Osteocyte (in vitro differentiated cells): ENCODE measurements around the gene ROCK1. TPM values are rescaled to one million over a fixed set of nuclear protein-coding genes. Genes with fewer than 3 reads are reported as not detected.

Experiments
- DNase-seq: peaks from one replicate; pipeline ENCODE4 v3.0.0; 2021; ENCODE audit warnings: mixed read lengths; ENCODE audit not compliant: unreplicated experiment; ENCODE audit errors: extremely low spot score
- H3K27ac Mint-ChIP-seq: one replicate; pipeline ENCODE4 v1.8.0; 2021; ENCODE audit warnings: mild to moderate bottlenecking, mixed read lengths; ENCODE audit not compliant: unreplicated experiment
- H3K27me3 Mint-ChIP-seq: one replicate; pipeline ENCODE4 v1.8.0; 2021; ENCODE audit warnings: mixed read lengths; ENCODE audit not compliant: unreplicated experiment
- H3K36me3 Mint-ChIP-seq: one replicate; pipeline ENCODE4 v1.8.0; 2021; ENCODE audit warnings: mixed read lengths; ENCODE audit not compliant: unreplicated experiment
- H3K4me1 Mint-ChIP-seq: one replicate; pipeline ENCODE4 v1.8.0; 2021; ENCODE audit warnings: mixed read lengths; ENCODE audit not compliant: unreplicated experiment
- H3K4me3 Mint-ChIP-seq: one replicate; pipeline ENCODE4 v1.8.0; 2021; ENCODE audit warnings: mild to moderate bottlenecking, moderate library complexity, mixed read lengths; ENCODE audit not compliant: unreplicated experiment
- H3K9me3 Mint-ChIP-seq: one replicate; pipeline ENCODE4 v1.8.0; 2021; ENCODE audit warnings: mixed read lengths; ENCODE audit not compliant: unreplicated experiment
- total RNA-seq: library from RNA; stranded (reverse); gene quantifications from 2 replicates; pipeline ENCODE4 v1.2.1, GENCODE V29; 2021
- TF ChIP-seq, protein P1 (sequence below): fragments of 200-600 bp; sonication (generic); IDR thresholded peaks from 2 replicates; pipeline ENCODE4 v1.5.0; 2021; ENCODE audit warnings: antibody characterized with exemption, mild to moderate bottlenecking, moderate library complexity

Gene ROCK1
- total RNA-seq, 1 donor from 2014 or later: 50.8 TPM

DNA sequence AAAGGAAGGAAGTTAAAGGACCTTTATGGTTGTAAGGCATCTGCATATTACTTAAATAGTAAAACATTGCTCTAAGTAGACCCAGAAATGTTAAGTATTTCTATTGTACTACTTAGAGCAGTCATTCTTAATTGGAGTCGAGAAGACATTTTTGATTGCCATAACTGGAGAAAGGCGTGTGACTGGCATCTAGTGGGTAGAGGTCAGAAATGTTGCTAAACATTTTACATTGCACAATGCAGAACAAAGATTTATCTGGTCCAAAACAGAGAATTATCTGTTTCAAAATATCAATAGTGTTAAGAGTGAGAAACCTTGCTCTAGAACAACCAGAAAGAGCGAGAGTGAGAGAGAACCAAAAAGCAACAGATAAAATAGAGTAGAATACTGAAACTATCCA is 23.3 kb upstream of the ROCK1 start:
- no peak for DNase-seq

DNA sequence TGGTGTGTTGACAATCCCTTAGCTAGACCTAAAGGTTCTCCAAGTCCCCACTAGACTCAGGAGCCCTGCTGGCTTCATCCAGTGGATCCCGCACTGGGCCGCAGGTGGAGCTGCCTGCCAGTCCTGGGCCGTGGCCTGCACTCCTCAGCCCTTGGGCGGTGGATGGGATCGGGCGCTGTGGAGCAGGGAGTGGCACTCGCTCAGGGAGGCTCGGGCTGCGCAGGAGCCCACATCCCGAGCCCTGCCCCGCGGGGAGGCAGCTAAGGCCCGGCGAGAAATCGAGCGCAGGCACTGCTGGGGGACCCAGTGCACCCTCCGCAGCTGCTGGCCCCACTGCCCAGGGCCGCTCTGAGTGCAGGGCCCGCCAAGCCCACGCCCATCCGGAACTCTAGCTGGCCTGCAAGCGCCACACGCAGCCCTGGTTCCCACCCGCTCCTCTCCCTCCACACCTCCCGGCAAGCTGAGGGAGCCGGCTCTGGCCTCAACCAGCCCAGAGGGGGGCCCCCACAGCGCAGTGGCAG is 20.8 kb upstream of the ROCK1 start:
- Mint-ChIP-seq H3K4me3 (no peak overlapping the region), H3K9me3 (no peaks in the 10 kb centered on the region), H3K27me3 (no peaks in the 10 kb centered on the region), H3K36me3 (no peaks in the 10 kb centered on the region), H3K27ac (no peak overlapping the region), H3K4me1 (peaks cover 13% of the 10 kb centered on the region)
- TF ChIP-seq, protein P1, sequence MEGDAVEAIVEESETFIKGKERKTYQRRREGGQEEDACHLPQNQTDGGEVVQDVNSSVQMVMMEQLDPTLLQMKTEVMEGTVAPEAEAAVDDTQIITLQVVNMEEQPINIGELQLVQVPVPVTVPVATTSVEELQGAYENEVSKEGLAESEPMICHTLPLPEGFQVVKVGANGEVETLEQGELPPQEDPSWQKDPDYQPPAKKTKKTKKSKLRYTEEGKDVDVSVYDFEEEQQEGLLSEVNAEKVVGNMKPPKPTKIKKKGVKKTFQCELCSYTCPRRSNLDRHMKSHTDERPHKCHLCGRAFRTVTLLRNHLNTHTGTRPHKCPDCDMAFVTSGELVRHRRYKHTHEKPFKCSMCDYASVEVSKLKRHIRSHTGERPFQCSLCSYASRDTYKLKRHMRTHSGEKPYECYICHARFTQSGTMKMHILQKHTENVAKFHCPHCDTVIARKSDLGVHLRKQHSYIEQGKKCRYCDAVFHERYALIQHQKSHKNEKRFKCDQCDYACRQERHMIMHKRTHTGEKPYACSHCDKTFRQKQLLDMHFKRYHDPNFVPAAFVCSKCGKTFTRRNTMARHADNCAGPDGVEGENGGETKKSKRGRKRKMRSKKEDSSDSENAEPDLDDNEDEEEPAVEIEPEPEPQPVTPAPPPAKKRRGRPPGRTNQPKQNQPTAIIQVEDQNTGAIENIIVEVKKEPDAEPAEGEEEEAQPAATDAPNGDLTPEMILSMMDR: no peak
- DNase-seq: no peak

More for the DNA sequence above, 23.3 kb upstream of the ROCK1 start:
- peaks cover 3% of the 10 kb centered on the region for H3K27me3 Mint-ChIP-seq
- no peak overlapping the region for H3K27ac Mint-ChIP-seq
- H3K9me3 Mint-ChIP-seq: peaks cover 4% of the 10 kb centered on the region
- no peak overlapping the region for H3K4me3 Mint-ChIP-seq
- H3K4me1 Mint-ChIP-seq: peaks cover 8% of the 10 kb centered on the region
- H3K36me3 Mint-ChIP-seq: no peaks in the 10 kb centered on the region
- TF ChIP-seq, protein P1: peak; percentile 56

DNA sequence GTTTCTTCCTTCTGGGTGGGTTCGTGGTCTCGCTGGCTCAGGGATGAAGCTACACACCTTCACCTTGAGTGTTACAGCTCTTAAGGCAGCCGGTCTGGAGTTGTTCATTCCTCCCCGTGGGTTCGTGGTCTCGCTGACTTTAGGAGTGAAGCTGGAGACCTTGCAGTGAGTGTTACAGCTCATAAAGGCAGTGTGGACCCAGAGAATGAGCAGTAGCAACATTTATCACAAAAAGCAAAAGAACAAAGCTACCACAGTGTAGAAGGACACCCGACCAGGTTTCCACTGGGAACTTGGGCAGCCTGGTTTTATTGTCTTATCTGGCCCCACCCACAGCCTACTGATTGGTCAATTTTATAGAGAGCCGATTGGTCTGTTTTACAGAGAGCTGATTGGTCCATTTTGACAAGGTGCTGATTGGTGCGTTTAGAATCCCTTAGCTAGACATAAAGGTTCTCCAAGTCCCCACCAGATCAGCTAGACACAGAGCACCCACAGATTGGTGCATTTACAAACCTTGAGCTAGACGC is 20.1 kb upstream of the ROCK1 start:
- DNase-seq: no peak
- no peaks in the 10 kb centered on the region for H3K9me3 Mint-ChIP-seq
- no peaks in the 10 kb centered on the region for H3K36me3 Mint-ChIP-seq
- peaks cover 13% of the 10 kb centered on the region for H3K4me1 Mint-ChIP-seq
- no peak overlapping the region for H3K4me3 Mint-ChIP-seq
- no peak overlapping the region for H3K27ac Mint-ChIP-seq
- no peaks in the 10 kb centered on the region for H3K27me3 Mint-ChIP-seq
- TF ChIP-seq, protein P1: no peak

DNA sequence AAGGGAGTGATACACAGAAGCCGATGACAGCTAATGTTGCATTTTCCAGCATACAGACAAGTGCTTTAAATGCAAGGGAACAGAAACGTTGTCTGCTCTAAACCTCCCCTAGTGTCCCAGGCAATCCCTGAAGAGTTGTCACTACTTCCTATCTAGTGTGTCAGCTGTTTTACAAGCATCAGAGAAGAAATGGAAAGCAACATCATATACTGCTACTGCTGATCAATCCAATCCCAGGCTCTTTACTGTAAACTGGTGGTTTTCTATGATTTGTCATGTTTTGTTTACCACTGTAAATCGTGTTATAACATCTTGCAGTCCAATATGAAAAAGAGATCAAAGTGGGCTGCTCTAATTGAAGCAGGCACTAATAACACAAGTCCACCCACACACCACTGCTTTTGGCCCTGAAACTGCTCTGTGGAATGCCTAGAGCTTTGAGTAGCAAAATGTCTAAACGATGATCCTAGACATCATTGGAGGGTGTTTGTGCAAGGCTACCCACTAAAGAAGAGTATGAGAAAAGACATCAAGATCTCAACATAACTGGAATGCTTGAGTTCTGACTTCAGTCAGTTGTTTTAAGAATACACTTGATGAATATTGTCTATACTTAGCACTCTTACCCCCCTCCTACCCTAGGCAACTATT is 18.1 kb upstream of the ROCK1 start:
- Mint-ChIP-seq H3K36me3 (no peaks in the 10 kb centered on the region), H3K27me3 (no peaks in the 10 kb centered on the region), H3K9me3 (no peaks in the 10 kb centered on the region), H3K4me1 (peaks cover 13% of the 10 kb centered on the region), H3K27ac (peak overlapping the region; percentile 1), H3K4me3 (no peak overlapping the region)
- TF ChIP-seq, protein P1: no peak
- no peak for DNase-seq

DNA sequence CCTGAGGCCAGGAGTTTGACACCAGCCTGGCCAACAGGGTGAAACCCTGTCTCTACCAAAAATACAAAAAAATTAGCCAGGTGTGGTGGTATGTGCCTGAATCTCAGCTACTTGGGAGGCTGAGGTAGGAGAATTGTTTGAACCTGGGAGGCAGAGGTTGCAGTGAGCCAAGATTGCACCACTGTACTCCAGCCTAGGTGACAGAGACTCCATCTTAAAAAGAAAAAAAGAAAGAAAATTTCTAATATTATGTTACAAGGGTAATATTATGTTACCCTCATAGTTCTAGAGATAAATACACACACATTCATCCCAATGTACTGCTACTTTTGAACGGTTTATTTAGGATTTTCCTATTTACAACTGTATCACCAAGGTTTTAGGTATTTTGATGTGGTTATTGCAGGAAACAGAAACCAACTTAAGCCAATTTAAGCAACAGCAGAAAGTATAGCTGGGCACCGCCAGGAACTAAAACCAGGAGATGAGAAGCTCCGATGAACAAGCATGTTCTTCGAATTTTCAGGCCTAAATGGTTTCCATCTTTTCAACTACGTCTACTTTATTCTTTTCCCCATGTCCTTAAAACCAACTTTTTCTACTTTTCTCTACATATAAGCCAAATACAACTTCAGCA is 11.8 kb upstream of the ROCK1 start:
- H3K27me3 Mint-ChIP-seq: no peaks in the 10 kb centered on the region
- H3K36me3 Mint-ChIP-seq: no peaks in the 10 kb centered on the region
- H3K4me1 Mint-ChIP-seq: peaks cover 6% of the 10 kb centered on the region
- DNase-seq: no peak
- no peak overlapping the region for H3K27ac Mint-ChIP-seq
- TF ChIP-seq, protein P1: no peak
- no peak overlapping the region for H3K4me3 Mint-ChIP-seq
- no peaks in the 10 kb centered on the region for H3K9me3 Mint-ChIP-seq
